ENCODE results near the gene AUP1.

The AUP1 gene

DNA sequence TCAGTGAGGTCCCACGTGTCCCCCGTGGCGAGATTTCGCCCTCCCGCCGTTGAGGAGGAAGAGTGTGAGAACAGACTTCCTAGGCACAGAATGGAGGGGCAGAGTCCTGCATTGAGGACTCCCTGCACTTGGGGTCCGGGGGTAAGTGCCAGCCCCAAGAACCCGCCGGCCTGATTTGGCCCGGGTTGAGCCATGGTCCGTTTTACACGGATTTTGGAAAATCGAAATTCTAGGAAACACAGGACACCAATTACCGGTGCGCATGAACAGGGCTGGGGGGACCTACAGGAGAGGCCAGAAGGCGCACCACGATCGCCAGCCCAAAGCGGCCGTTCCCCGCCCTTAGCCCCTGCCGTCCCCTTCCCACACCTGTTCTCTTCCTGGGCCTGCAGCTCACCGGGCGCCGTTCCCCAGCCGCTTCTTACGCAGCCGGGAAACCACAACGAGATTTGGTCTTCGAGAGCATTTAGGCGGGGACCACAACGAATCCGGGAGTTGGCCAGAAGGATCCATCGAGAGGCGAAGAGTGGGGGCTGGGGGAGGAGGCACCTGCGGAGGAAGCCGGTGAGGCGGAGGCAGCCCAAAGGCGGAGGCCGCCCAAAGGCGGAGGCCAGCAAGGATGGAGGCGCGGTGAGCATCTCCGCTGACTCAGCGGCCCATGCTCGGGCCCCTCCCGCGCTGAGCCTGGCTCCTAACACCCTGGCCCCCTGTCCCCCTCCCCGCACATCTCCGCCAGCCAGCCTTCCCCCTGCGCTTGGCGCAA is 15.7 kb downstream of the AUP1 start:
- peak; percentile 32 for DNase-seq (ENCODE audit: low spot score)

DNA sequence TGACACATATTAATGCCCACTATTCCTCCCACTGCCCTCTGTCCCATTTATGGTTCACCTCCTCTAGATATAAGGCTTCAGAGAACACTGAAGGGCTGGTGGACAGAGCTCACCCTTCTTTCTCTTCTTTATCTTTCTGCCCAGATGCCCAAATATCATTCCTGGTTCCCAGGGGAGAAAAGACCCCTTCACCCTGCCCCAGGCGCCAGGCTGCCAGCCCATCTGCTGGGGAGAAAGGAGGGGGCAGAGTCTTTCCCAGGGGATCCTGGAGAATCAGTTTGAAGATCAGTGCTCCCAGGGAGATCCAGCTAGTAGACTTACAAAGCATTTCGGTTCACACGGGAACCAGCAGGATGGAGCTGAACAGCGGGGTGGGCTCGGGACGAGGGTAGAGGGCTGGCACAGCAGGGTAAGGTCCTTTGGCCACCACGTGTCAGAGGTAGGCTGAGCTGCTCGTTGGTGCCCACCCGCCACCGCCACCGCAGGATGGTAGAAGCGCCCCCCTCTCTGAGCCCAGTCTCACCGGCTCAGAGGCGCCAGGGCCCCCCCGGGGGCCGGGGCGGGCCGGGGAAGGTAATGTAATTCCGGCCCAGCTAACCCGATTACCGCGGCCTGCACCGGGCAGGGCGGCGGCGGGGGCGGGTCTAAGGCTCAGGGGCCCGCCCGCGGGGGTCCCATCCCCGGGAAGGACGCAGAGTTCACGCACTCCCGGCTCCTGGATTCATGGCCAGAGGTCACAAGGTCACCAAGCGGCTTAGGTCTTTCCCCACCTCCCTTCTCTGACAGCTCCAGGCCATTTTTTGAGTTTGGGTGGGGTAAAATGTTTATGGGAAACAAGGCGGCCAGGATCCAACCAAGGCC is 16.5 kb downstream of the AUP1 start:
- peak; percentile 42 for DNase-seq (ENCODE audit: low spot score)

DNA sequence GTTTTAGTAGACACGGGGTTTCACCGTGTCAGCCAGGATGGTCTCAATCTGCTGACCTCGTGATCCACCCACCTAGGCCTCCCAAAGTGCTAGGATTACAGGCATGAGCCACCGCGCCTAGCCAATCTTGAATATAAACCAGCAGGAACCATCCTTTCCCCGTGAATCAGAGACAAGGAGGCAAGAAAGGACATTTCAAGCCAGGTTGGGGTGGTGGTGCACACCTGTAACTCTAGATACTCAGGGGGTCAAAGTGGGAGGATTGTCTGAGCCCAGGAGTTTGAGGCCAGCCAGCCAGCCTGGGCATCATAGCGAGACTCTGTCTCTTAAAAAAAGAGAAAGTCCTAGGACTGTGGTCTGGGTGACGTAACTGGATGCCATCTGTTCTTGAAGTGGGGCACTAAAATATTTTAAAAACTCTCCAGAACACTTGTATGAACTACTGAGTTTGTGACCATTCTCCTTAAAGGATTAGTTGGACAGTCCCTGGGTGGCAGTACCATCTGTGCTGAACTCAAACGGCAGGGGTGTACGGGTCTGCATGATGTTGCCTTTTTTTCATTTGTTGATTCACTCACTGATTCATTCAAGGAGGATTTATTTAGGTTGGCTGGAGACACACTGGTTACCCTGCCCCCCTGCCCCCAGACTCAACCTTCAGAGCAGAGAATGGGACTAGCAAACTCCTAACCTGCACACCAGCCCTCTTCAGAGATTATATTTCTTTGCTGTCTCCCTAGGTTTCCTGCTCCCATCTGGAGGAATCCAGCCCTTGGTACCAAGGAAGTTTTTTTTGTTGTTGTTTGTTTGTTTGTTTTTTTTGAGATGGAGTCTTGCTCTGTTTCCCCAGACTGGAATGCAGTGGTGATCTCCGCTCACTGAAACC is 18.2 kb downstream of the AUP1 start:
- no peak for DNase-seq (ENCODE audit: low spot score)

DNA sequence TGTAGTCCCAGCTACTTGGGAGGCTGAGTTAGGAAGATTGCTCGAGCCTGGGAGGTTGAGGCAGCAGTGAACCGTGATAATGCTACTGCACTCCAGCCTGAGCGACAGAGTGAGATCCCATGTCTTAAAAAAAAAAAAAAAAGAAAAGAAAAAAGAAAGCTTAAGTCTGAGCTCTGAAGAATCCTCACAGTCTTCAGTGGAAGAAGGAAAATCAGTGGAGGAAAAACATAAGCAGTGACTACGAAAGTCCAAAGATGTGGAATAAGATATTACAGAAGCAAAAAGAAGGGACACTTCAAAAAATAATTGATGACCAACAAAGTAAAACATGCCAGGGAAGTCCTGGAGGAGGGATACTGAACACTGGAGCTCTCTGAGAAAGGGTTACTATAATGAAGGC is 19.2 kb downstream of the AUP1 start:
- DNase-seq (ENCODE audit: low spot score) = no peak

DNA sequence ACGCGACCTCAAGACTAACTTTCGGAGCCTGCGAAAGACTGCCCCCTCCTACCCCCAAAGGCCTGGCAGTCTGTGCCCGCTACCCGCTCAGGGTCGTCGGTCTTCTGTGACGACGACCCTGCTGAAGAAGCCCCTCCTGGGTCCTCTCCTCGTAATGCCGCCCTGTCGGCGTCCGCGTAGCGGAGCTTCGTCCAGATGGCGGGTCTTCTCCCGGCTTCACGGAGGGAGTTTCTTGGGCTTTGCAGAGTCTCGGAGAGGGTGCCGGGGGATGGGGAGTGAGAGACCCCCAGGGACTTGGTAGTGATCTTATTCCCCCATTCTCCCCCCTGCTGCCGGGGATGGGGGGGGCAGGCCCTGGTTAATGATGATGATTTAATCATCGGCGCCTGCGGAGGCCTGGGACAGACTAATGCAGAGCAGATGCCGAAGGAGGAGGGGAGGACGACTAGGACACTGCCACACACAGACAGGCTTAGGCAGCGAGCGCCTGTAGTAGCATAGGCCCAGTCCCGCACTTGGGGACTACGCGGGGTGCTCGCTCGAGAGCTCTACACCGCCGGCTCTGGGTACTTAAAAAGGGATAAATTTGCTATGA is 21.5 kb downstream of the AUP1 start:
- DNase-seq (ENCODE audit: low spot score) = no peak

DNA sequence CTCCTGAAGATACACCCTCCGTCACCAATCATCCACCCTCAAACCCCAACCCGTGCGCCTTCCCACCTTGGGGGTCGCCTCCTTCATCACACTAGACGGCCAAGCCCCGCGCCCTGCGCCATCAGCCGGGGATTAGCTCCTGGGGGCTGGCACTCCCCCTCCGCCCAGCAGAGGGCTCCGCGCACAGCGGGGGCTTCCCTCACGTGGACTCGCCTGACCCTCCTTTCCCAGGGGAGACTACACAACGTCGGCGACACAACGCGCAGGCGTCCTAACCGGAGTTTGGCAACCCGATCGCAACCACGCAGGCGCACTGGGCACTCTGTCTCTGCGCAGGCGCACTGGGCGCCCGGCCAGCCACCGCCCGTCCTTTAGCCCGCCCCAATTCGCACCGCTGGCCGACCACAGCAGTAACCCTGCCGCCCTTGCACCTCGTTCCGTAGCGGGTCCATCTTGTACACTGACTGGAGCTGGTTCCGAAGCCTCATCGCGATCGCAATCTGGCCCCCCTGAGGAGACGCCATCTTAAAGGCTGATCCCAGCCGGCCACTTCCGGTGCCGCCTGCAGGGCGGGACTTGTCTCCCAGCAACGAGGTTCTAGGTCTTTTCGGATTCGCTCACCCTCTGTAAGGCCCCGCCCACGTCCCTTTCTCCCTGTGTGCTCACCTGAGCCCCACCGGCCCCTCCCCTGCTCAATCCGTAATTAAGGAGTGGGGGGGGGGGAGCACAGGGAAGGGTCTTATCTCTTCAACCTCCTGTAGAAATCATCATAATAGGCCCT is 22.2 kb downstream of the AUP1 start, which contains the start of gene PCGF1:
Gene PCGF1, minus strand, starts transcription at position 551 of the 781 bp plus-strand sequence. Its CDS starts 27 bp downstream, at position 524.
- DNase-seq (ENCODE audit: low spot score) = peak; percentile 93

DNA sequence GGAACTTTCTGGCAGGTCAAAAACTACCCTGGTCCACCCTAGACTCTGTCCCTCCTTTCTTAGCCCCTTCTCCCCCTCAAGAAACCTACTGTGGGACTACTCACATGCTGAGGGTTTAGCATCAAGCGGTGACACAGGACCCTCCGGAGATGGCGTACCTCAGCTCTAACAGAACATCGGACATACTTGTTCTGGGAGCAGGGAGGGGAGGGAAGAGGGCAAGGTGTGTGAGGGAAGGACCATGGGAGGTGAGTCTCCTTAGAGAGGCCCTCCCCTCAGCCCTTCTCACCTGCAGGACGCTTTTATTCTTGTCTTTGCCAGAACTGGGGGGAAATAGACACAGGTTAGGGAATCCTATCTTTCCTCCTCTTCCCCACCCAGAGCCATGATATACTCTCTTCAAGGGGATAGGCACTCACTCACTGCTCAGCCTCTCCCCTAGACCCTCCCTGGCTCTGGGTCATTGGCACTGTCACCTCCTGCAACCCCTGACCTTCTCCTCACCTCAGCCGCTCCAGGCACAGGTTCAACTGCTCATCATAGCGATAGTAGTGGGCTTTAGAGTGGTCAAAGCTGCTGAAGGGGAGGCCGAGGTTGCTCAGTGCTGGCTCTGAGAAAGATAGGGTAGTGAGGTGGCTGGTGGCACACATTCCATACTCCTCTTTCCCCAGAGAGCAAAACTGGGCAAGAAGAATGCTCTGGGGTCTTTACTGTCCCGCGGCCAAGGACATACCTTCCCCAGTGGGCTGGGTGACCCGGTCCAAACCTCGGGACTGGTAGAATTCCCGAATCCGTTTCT is 23.9 kb downstream of the AUP1 start:
- DNase-seq (ENCODE audit: low spot score) = no peak

DNA sequence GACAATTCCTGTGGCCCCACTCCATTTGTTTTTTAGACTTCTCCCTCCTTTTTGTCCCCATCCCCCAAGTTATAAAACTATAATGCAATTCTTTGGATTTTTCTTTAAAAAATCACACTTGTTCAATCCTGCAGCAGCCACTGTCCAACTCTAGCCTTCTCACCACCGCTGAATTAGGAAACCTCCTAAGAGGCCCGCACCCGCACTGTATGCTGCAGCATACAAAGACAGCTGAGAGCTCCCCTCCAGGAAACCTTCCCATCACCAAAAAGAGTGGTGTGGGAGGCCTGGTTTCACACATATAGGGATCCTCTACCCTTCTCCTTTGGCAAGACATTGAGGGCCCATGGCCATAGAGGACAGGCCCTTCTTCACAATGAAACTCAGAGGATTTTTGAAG is 24.9 kb downstream of the AUP1 start:
- no peak for DNase-seq (ENCODE audit: low spot score)

DNA sequence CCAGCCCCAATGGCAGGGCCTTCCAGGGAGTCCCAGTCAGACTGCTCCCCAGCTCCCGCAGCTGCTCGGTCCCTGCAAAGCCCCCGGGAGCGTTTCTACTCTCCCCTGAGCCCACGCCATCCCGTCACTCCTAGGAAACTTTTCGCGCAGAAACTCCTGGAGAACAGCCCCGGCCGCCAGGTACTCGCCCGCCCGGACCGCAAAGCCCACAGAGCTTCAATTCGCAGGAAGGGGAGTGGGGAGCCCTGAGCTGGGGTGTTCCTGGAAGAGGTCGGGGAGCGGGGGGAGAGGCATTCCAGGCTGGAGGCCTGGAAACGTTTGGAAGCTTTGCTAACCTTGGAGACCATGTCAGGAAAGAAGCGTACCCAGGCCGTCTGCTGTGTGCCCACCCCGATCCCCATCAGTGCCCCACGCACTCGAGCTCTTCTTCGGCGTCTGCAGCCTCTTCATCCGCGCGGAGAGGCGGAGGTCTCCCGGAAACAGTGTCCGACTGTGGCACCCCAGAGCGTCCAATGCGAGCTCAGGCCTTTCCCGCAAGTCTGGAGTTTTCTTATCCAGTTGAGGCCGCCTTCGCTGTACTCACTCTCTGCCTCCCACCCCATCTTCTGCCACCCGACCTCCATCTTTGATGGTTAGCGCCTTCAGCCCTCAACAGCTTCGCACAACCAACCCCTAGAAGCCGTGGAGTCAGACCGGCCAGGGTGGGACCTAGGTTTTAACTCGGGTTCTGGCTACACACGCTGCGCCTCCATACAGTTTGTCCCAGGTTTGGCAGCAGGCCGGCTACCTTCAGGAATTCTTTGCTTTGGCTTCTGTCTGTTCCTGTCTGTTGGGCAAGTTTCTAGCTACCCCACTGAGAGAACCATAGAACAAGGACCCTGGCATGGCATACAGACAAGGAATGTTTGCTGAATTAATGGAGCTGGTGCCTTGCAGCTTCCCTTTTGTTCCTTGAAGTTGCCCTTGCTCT is 25.7 kb downstream of the AUP1 start:
- no peak for DNase-seq (ENCODE audit: low spot score)

DNA sequence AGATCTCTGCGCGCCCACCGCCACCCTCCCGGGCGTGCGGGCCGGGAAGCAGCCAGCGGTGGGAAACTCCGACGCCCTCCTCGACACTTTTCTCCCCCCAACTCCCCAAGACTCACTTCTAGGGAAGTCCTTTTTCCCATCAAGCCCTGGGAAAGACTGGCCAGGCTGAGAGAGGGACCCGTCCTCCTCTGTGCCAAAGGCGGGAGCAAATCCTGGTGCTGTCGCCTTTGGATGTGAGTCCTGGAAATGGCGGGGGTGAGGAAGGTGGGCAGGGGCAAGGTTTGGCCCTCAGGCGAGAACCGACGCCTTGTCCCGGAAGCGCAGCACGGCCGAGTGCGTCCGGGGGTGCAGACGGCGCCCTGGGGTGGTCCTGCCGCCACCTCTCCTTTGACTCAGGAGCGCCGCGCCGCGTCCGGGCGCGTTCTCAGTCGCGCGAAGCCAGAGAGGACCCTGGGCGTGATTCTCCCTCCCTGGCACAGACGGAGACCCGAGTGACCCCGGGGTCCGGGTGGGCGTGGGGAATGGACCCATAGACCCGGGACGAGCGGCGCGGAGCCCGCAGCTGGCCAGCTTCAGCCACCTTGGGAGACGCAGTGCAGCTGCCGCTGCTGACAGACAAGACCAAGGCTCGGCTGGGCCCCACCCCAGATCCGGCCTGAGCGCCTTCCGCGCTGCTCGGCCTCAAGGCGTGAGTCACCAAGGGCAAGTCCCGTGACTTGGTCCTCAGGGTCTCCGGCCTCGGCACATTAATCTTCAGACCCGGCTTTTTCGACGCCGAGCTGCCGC is 26.6 kb downstream of the AUP1 start:
- peak; percentile 69 for DNase-seq (ENCODE audit: low spot score)

DNA sequence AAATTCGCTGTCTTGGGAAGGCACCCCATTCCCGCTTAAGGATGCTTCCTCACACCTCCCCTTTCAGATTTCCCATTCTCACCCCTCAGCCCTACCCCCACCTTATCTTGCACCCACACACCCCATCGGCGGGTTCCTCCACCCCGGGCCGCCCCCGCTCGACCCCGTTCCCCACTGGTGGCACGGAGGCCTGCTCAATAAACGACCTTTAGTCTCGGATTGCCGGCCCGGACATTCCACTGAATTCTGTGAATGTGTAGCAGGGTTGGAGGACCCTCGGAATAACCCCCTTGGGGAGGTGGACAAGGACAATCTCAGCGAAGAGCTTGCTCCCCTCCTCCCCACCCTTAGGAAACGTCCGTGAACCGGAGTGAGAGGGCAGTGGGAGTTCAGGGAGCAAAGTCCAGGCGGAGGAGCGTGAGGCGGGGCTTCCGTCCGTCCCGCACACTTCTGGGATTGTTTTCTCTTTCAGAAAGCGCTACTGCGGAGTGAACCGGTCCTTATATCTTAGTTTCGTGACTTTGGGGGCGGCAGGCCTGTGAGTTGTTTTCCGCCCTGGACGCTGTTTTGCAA is 27.3 kb downstream of the AUP1 start:
- no peak for DNase-seq (ENCODE audit: low spot score)

DNA sequence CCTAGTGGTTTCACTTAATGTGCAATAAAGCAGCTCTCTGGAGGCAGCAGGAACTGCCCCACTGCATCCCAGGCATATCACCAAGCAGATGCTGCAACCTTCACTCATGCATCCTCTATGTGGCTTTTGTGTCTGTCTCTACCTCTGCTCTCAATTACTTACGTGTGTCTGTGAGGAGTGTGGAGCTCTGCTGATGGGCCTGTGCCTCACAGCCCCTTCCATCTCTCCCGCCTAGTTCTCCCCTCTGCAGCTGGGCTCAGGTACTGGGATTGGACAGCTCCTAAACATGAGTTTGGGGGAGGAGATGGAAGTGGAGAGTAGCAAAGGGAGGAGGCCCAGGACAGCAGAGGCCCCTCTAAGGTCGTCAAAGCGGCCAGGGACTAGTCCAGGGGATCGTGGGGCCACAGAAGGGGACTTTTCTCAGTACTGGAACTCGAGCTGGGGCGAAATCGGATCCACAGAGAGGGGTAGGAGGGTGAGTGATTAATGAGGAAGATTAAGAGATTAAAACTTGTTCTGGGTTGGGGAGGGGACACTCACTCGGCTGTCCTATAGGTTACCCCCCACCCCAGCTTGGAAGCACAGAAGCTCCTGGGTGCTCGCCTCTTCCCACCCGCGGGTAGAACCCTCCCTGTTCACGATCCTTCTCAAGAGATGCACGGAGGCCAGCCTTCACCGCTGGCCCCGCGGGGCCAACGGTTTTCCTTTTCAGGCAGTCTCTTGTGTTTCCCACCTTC is 28.0 kb downstream of the AUP1 start:
- peak; percentile 39 for DNase-seq (ENCODE audit: low spot score)

DNA sequence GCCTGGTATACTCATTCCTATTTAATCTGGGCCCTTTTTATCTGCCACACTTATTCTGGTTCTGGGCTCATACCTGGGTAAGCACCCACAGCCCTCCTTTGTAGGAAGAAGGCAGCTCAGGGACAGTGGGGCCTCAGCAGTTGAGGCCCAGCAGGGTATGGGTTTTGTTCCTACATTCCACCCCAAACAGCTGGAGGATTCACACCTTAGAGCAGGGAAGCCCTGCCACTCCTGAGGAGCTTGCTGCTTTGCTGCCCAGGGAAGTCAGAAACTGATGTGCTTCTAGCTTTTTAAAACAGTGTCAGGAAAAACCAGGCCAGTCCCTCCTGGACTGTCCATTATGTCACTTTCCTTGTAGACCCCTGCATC is 28.9 kb downstream of the AUP1 start:
- DNase-seq (ENCODE audit: low spot score) = no peak

DNA sequence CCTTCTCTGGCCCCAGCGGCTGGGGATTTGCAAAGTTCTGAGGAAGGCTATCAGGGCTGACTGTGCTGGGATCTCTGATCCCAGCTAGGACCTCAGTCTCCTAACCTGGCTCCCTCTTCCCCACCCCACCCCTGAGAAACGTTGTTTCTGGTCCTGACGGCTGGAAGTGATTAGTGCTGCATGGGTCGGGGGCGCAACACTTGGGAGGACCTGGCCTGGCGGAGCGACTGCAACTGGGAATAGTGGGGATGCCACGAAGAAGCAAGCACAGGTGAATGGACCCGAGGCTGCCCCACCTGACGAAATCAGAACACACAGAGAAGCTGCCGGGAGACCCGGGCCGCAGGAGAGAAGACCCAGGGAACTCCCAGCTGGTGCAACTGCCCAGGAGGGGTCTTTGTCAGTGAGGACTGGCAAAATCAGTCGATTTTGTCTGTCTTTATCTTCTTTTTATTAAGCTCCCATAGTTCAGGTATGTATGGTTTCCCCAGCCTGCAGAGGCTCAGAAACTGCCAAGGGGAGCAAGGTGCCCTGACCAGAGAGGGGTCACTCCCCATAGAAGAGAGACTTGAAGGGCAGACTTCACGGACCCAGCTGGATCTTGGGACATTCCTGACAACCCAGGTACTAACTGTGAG is 29.4 kb downstream of the AUP1 start:
- no peak for DNase-seq (ENCODE audit: low spot score)

DNA sequence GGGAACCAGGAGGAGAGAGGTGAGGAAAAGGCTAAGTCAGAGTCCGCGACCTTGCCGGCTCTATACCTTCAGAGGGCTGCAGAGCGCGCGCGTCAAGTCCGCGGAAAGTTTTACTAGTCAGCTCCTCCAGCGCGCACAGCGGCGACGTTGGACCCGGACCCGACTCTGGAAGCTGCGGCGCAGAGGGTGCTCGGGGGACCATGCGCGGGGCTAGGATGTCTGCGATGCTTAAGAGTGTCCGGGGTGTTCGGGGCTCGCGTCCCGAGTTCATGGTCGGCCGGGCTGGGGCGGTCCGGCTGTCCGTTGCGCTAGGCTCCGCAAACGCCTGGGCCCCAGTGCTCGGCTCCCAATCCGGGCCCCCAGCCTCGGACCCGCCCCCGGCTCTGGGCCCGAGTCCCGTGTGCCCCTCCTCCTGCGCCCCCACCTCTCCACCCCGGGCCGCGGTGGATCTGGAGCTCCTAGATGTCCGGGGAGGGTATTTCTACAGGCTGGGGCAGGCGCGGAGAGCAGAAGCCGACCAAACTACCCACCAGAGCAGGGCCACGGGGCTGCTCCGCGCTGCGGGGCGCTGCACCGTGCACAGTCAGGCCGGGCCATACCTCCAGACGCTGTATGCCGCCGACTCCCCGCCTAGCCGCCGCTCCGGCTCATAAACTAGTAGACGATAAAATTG is 30.1 kb downstream of the AUP1 start, which contains the start of gene LBX2:
Gene LBX2, minus strand, starts transcription at position 337 of the 673 bp plus-strand sequence. Its CDS starts 66 bp downstream, at position 271.
- DNase-seq (ENCODE audit: low spot score) = peak; percentile 57
